Endodermal cell (in vitro differentiated cells): ENCODE data around the gene HMOX2. TPM values are rescaled to one million over a fixed set of nuclear protein-coding genes. Genes with fewer than 3 reads are reported as not detected.

Source experiments
- DNase-seq: peaks from one replicate; pipeline ENCODE4 v3.0.0-alpha.2; 2017
- H3K27ac ChIP-seq: 2 replicates; pipeline ENCODE4 v1.5.1; 2013; ENCODE audit warnings: mild to moderate bottlenecking, low read depth, low read length, moderate library complexity
- H3K27me3 ChIP-seq: 2 replicates; pipeline ENCODE4 v1.6.1; 2013; ENCODE audit warnings: mild to moderate bottlenecking, low read length, moderate library complexity; ENCODE audit not compliant: insufficient read depth, control insufficient read depth, poor library complexity, severe bottlenecking
- H3K36me3 ChIP-seq: 2 replicates; pipeline ENCODE4 v1.7.0; 2013; ENCODE audit warnings: mild to moderate bottlenecking, low read length, moderate library complexity; ENCODE audit not compliant: control insufficient read depth, insufficient read depth
- H3K4me1 ChIP-seq: one replicate; pipeline ENCODE4 v1.7.0; 2013; ENCODE audit warnings: low read length; ENCODE audit not compliant: control insufficient read depth, insufficient read depth
- H3K4me3 ChIP-seq: 2 replicates; pipeline ENCODE4 v1.5.1; 2013; ENCODE audit warnings: mild to moderate bottlenecking, low read length, moderate library complexity
- H3K9ac ChIP-seq: 2 replicates; pipeline ENCODE4 v1.6.1; 2013; ENCODE audit warnings: mild to moderate bottlenecking, low read length, moderate library complexity; ENCODE audit not compliant: poor library complexity, severe bottlenecking; ENCODE audit errors: extremely low read depth
- H3K9me3 ChIP-seq: 2 replicates; pipeline ENCODE4 v1.6.1; 2013; ENCODE audit warnings: mild to moderate bottlenecking, low read length, moderate library complexity; ENCODE audit not compliant: control insufficient read depth
- H3K27ac Mint-ChIP-seq: 2 replicates; pipeline ENCODE4 v1.8.0; 2020; ENCODE audit warnings: mixed read lengths
- H3K27me3 Mint-ChIP-seq: 2 replicates; pipeline ENCODE4 v1.8.0; 2021; ENCODE audit warnings: mild to moderate bottlenecking, mixed read lengths; ENCODE audit not compliant: insufficient read depth
- H3K36me3 Mint-ChIP-seq: 2 replicates; pipeline ENCODE4 v1.8.0; 2020; ENCODE audit warnings: low read depth, mixed read lengths
- H3K4me1 Mint-ChIP-seq: 2 replicates; pipeline ENCODE4 v1.8.0; 2020; ENCODE audit warnings: mixed read lengths
- H3K4me3 Mint-ChIP-seq: 2 replicates; pipeline ENCODE4 v1.8.0; 2020; ENCODE audit warnings: mild to moderate bottlenecking, moderate library complexity, mixed read lengths
- H3K9me3 Mint-ChIP-seq: 2 replicates; pipeline ENCODE4 v1.8.0; 2020; ENCODE audit warnings: mild to moderate bottlenecking, mixed read lengths
- WGBS, 2 experiments: methylation state at CpG; one replicate each; pipeline versions ENCODE4 v1.1.5 to v1.1.7; 2013; ENCODE audit warnings: missing lambda C conversion rate in 2 of 2, mixed read lengths in 1 of 2; ENCODE audit not compliant: insufficient coverage in 1 of 2, insufficient read length in 1 of 2; 5-methylcytosine and 5-hydroxymethylcytosine counted together
- total RNA-seq, 2 donors: library from RNA; stranded (reverse); fragmentation: NEBNext Ultra II Directional in 1 of 2; extraction: Animal tissue kit (Norgen Biotek cat#: 25700) in 1 of 2; gene quantifications; 2 replicates in 1 of 2; 3 replicates in 1 of 2; pipeline ENCODE4 v1.2.1, GENCODE V29; 2021
- TF ChIP-seq, protein P1 (sequence below): fragments of 200-600 bp; sonication (generic); conservative IDR thresholded peaks from 2 replicates; pipeline ENCODE4 v1.5.0; 2021; ENCODE audit warnings: antibody characterized with exemption, mild to moderate bottlenecking

HMOX2 gene
- total RNA-seq, 2 donors from 2014 or later = 26.3 to 27.7 TPM

DNA sequence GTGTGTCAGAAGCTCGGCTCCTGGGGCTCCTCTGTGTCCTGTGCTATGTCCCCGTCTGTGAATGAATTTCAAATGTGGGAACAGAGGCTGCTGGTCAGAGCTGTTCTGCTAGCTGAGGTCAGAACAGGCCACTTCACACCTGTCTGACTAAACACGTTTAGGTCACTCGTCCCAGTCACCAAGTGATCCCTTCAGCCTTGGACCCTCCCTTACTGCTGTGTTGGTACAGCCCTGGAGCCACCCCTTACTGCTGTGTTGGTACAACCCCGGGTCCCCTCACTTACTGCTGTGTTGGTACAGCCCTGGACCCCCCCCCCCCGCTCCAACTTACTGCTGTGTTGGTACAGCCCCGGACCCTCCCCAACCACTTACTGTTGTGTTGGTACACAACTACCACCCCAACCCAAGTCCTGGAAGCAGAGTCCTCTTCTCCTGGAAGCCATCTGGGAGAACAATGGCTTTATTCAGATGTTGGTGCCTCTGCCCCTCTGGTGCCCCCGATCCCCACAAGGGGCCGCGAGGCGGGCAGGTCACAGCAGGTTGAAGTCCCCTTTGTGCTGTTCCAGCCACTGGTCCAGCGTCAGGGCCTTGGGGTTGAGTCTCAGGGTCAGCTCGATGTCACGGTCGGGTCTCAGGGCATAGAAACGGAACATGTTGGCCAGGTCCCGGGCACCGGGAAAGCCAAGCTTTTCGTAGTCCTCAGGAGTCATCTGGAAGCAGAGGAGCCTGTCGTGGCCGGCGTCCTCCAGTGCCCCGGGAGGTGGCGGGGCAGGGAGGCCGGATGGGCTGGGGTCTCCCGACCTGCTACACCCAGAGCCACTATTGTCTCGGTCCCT is 14.7 kb upstream of the HMOX2 start:
- DNase-seq = peak; percentile 80
- Histone ChIP-seq H3K9ac (no peak overlapping the region), H3K36me3 (peaks cover 26% of the 10 kb centered on the region), H3K9me3 (no peaks in the 10 kb centered on the region), H3K4me1 (no peaks in the 10 kb centered on the region), H3K27me3 (no peaks in the 10 kb centered on the region), H3K4me3 (no peak overlapping the region), H3K27ac (peak overlapping the region; percentile 78)
- H3K4me1 Mint-ChIP-seq = no peaks in the 10 kb centered on the region
- H3K36me3 Mint-ChIP-seq = peaks cover 33% of the 10 kb centered on the region
- H3K9me3 Mint-ChIP-seq = no peaks in the 10 kb centered on the region
- H3K27me3 Mint-ChIP-seq = no peaks in the 10 kb centered on the region
- H3K27ac Mint-ChIP-seq = no peak overlapping the region
- 88 to 91% methylated on average over 25 to 26 of the region's 27 CpGs for WGBS, 2 experiments
- H3K4me3 Mint-ChIP-seq = no peak overlapping the region
- TF ChIP-seq, protein P1, sequence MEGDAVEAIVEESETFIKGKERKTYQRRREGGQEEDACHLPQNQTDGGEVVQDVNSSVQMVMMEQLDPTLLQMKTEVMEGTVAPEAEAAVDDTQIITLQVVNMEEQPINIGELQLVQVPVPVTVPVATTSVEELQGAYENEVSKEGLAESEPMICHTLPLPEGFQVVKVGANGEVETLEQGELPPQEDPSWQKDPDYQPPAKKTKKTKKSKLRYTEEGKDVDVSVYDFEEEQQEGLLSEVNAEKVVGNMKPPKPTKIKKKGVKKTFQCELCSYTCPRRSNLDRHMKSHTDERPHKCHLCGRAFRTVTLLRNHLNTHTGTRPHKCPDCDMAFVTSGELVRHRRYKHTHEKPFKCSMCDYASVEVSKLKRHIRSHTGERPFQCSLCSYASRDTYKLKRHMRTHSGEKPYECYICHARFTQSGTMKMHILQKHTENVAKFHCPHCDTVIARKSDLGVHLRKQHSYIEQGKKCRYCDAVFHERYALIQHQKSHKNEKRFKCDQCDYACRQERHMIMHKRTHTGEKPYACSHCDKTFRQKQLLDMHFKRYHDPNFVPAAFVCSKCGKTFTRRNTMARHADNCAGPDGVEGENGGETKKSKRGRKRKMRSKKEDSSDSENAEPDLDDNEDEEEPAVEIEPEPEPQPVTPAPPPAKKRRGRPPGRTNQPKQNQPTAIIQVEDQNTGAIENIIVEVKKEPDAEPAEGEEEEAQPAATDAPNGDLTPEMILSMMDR = no peak

DNA sequence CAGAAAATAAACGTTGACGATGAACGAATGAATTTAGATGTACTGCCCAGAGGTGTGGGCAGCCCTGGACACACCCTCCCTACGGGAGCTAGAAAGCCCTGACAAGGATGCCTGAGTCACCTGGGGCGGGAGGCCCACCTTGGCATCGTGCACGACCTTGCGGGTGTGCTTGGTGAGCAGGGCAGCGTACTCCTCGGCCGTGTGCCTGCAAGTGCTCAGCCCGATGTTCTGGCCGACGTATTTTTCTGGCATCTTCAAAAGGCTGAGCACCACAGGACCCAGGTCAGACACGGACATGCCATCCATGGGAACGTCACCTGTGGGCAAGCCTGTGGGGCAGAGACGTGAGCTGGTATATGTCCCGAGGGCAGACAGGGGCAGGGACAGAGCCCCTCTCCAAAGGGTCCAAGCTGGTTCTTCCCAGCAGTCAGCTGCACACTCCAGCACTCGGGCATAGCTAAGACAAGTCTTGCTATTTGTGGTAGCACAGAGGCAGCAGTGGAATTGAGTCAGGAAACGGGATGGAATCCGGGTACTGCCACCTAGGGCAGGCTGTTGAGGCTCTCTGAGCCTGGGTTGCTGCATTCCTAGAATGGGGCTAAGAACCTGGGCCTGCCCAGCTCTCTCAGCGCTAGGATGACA is 12.6 kb upstream of the HMOX2 start:
- H3K27me3 ChIP-seq = no peaks in the 10 kb centered on the region
- peak overlapping the region; percentile 6 for H3K9ac ChIP-seq
- no peaks in the 10 kb centered on the region for H3K9me3 ChIP-seq
- WGBS, 2 experiments = 92 to 93% methylated on average over 21 to 22 of the region's 22 CpGs
- H3K27ac ChIP-seq = peak overlapping the region; percentile 4
- Mint-ChIP-seq H3K36me3 (peaks cover 33% of the 10 kb centered on the region), H3K27ac (peak overlapping the region; percentile 62), H3K4me3 (no peak overlapping the region), H3K9me3 (no peaks in the 10 kb centered on the region), H3K27me3 (no peaks in the 10 kb centered on the region), H3K4me1 (no peaks in the 10 kb centered on the region)
- H3K4me3 ChIP-seq = no peak overlapping the region
- no peak for DNase-seq
- TF ChIP-seq, protein P1 = no peak
- H3K36me3 ChIP-seq = peaks cover 32% of the 10 kb centered on the region
- H3K4me1 ChIP-seq = no peaks in the 10 kb centered on the region

DNA sequence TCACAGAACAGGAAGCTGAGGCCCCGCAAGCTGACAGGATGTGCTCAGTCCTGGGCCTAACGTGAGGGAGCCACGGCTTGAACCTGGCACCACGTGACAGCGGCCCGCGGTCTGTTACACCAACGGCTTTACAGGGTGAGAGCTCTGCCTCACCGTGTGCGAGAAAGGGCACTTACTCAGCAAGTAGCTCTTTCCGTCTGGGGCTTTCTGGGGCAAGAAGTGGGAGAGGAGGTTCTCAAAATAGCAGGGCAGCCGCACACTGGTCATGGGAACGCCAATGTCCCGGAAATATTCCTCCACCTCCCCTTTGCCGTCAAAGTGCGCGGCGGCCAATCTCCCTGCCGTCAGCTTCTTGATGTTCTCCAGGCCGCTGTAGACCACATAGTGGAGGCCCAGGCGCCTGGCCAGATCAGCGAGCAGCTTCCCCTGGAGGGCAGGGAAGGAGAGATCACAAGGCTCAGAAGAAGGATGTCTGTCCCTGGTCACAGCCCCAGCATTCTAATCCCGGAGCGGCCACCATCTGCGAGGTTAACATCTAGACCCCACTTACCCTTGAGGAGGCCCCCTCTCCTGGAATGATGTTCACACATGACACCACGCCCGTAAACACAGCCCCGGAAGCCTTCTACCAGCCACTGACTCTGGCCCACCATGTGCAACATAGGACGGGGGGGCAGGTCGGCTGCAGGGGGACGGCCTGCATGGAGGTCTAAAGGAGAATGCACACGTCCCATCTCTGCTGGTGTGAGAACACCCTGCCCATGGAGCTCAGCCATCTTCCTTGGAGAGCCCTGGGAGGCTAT is 10.0 kb upstream of the HMOX2 start:
- H3K9me3 Mint-ChIP-seq = no peaks in the 10 kb centered on the region
- H3K4me1 Mint-ChIP-seq = no peaks in the 10 kb centered on the region
- no peaks in the 10 kb centered on the region for H3K27me3 ChIP-seq
- no peak overlapping the region for H3K9ac ChIP-seq
- no peaks in the 10 kb centered on the region for H3K27me3 Mint-ChIP-seq
- peaks cover 34% of the 10 kb centered on the region for H3K36me3 Mint-ChIP-seq
- H3K27ac Mint-ChIP-seq = no peak overlapping the region
- H3K36me3 ChIP-seq = peaks cover 35% of the 10 kb centered on the region
- no peak overlapping the region for H3K4me3 ChIP-seq
- H3K27ac ChIP-seq = no peak overlapping the region
- TF ChIP-seq, protein P1 = no peak
- no peak overlapping the region for H3K4me3 Mint-ChIP-seq
- DNase-seq = no peak
- no peaks in the 10 kb centered on the region for H3K9me3 ChIP-seq
- WGBS, 2 experiments = 93 to 96% methylated on average over 26 to 32 of the region's 32 CpGs
- H3K4me1 ChIP-seq = no peaks in the 10 kb centered on the region
